K562 (cell line): Measurements from ENCODE around the gene PRDM16.

ENCODE experiments used
- CBFA2T3 ChIP-seq: fragments of 450-650 bp; IDR thresholded peaks from 2 replicates; pipeline ENCODE4 v1.6.1; 2017
- FOXM1 ChIP-seq, 2 experiments: fragments of 450-650 bp in 1 of 2; sonication (generic) in 1 of 2; formaldehyde crosslinking in 1 of 2; IDR thresholded peaks; 2 replicates each; pipeline versions ENCODE4 v1.6.1 to v1.9.0; 2017 to 2022; ENCODE audit warnings: low read depth in 2 of 2, mild to moderate bottlenecking in 2 of 2, missing genetic modification reagents in 1 of 2, moderate library complexity in 1 of 2
- FOXP4 ChIP-seq: sonication (generic); formaldehyde crosslinking; IDR thresholded peaks from 2 replicates; pipeline ENCODE4 v1.8.0; 2022; ENCODE audit warnings: mild to moderate bottlenecking, missing genetic modification reagents, borderline replicate concordance
- HNRNPH1 ChIP-seq: fragments of 200-400 bp; formaldehyde crosslinking; optimal IDR thresholded peaks from 2 replicates; pipeline ENCODE3; 2017; ENCODE audit warnings: low read depth, mild to moderate bottlenecking, low read length, moderate library complexity
- POLR2AphosphoS2 ChIP-seq: IDR thresholded peaks from 2 replicates; pipeline ENCODE4 v1.6.1; 2012; ENCODE audit warnings: low read length, improper control_type of control experiment
- RUNX1 ChIP-seq: sonication (generic); IDR thresholded peaks from 2 replicates; pipeline ENCODE4 v1.6.1; 2016; ENCODE audit warnings: antibody characterized with exemption, low read depth
- SNAPC5 ChIP-seq: fragments of 250-450 bp; sonication (Bioruptor Pico); IDR thresholded peaks from 2 replicates; pipeline ENCODE4 v1.8.0; 2021; ENCODE audit warnings: moderate library complexity, mild to moderate bottlenecking, inconsistent platforms
- TF ChIP-seq, protein P1 (sequence below): fragments of 450-650 bp; IDR thresholded peaks from 2 replicates; pipeline ENCODE4 v1.6.1; 2014; ENCODE audit warnings: low read depth, mild to moderate bottlenecking, moderate library complexity, borderline replicate concordance

GRCh38 chr1:3403388-3404231, 334.6 kb downstream of the PRDM16 start:
- no peak for TF ChIP-seq CBFA2T3
- no peak for TF ChIP-seq HNRNPH1
- TF ChIP-seq RUNX1: no peak
- TF ChIP-seq POLR2AphosphoS2: no peak
- TF ChIP-seq FOXP4 (CRISPR knock-in tag): no peak
- TF ChIP-seq FOXM1 (IDR thresholded peaks at IDR 0.05; ENCODE audit: low read depth): no peak
- TF ChIP-seq FOXM1 (CRISPR knock-in tag; IDR thresholded peaks at IDR 0.05; ENCODE audit: low read depth): no peak
- TF ChIP-seq, protein P1, sequence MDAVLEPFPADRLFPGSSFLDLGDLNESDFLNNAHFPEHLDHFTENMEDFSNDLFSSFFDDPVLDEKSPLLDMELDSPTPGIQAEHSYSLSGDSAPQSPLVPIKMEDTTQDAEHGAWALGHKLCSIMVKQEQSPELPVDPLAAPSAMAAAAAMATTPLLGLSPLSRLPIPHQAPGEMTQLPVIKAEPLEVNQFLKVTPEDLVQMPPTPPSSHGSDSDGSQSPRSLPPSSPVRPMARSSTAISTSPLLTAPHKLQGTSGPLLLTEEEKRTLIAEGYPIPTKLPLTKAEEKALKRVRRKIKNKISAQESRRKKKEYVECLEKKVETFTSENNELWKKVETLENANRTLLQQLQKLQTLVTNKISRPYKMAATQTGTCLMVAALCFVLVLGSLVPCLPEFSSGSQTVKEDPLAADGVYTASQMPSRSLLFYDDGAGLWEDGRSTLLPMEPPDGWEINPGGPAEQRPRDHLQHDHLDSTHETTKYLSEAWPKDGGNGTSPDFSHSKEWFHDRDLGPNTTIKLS: no peak
- TF ChIP-seq SNAPC5 (CRISPR knock-in tag): no peak
